GM18951 (cell line): ENCODE measurements around the gene HTATIP2.

Source experiments
- POLR2A ChIP-seq: IDR thresholded peaks from 4 replicates; pipeline ENCODE4 v1.6.1; 2011; ENCODE audit warnings: mild to moderate bottlenecking; ENCODE audit not compliant: insufficient read length, insufficient read depth; ENCODE audit errors: extremely low read depth
- in situ Hi-C: fragments of 300-500 bp; cut with MboI; formaldehyde crosslinking; loops from one replicate; pipeline ENCODE4 v1.12.0; 2022; ENCODE audit warnings: low sequenced_read_pairs, mixed read lengths, inconsistent platforms; ENCODE audit not compliant: unreplicated experiment

The HTATIP2 gene

DNA sequence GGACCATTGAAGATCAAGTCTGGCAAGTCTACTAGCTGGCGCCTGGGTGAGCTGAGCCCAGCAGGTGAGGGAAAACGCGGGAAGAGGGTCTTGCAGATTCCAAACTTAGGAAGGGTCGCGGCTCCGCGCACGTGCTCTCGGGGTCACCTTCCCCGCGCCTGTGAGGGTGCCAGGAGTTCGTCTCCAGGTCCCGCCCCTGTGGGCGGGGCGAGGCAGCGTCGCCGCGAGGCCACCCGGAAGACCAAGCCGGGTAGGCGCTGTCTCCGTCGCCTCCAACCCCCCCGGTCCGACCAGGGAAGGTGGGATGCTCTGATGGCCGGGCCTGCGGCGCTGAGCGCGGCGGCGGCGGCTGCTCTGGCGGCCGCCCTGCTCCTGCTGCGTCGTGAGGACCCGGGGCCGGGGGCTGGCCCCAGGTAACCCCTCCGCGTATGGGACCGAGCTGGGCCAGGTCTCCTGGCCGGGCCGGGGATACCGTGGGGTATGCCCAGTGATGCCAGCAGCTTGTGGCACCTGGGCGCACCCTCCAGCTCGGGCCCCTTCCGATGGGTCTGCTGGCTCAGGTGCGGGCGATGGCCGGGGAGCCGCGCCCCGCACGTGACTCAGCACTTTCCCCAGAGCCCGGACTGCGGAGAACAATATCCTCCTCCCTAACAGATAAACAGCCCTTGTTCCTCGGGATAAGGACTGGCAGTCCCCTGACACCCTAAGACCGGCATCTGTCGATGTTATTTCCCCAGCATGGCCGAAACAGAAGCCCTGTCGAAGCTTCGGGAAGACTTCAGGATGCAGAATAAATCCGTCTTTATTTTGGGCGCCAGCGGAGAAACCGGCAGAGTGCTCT is at the start of gene HTATIP2:
Gene HTATIP2 (plus strand): TSS at position 215 of the 841 bp plus-strand sequence. CDS start 524 bp downstream, at position 739.
- in situ Hi-C loops, result no loop called here
- peak; percentile 84 for TF ChIP-seq POLR2A

DNA sequence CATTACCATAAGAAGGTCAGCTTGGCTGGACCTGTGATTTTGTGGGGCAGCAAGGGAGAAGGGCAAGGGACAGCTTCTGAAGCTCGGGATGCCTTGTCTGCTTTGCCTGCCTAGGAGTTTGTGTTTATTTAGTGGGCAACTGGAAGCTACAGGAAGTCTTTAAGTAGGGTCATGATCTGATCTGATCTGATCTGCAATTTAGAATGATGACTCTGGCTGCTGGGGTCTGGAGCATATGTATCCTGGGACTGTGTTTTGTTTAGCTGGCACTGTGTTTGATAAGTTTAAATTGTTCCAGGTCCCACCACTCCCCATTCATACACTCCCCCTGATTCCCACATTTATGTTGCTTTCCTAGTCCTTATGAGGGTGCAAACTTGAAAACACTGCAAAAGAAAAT is 47.7 kb upstream of the HTATIP2 start:
- no peak for TF ChIP-seq POLR2A
- in situ Hi-C loops, result no loop called here

DNA sequence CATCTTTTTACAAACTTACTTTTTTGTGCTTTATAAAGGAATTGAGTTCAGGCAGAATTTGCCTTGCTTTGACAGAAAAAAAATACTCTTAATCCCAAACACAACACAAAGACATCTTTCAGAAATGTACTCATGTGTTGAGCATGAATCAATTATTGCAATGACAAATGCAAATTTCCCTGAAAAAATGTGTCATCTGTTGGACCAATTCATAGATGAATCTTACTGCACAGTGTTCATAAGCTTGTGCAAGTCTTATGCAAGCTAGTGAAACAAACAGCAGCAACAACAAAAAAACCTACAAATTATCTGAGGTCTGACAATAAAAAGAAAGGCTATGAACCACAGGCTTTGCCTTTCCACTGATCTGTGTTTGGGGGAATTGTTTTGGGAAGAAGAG is 42.3 kb upstream of the HTATIP2 start:
- in situ Hi-C loops, result no loop called here
- TF ChIP-seq POLR2A, result no peak

DNA sequence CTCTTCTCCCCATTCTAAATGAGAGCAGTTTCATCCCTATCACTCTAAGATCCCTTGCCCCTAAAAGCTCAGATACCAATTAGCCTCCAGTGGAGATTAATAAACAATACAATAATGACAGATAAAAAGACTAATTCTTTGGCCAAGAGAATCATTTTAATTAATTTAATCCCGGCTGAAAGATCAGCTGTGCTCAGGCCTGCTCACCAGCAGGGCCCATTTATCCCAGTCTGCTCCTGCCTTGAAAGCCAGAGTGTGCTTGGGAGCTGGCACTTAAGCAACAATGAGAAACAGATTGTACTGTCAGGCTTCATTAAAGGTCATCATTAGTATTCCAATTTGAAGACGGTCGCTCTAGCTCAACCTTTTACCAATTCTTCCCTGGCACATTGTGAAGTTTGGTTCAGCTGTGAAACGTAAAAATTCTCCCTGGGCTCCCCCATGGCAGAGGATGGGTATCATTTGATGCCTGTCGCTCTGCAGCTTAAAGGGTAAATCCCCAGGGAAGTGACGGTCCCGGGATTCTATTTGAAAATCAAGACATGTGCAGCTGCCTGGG is 36.1 kb upstream of the HTATIP2 start:
- no peak for TF ChIP-seq POLR2A
- in situ Hi-C loops, result loop anchor here (25.0 kb wide), 1 partner anchor 390 kb away; no protein-coding TSS in a partner anchor

DNA sequence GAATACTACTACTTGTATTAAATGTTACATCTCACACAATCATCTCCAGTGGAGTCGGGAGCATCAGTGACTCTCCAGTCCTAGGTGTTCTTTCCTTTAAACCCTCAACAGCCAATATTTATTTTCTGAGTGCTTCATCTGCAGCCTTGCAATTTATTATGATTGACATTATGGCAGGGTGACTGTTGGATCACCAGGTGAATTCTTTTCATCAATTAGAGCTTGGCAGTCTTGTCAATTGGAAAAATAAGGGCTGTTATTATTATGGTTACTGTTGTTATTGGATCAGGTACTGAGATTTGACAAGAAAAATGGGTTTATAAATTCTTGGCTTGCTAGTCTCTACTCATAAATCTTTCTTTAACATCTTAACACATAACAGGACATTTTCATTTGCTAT is 27.5 kb upstream of the HTATIP2 start:
- in situ Hi-C loops, result loop anchor here (5.0 to 25.0 kb wide), 2 partner anchors 209 to 399 kb away; no protein-coding TSS in a partner anchor
- no peak for TF ChIP-seq POLR2A

DNA sequence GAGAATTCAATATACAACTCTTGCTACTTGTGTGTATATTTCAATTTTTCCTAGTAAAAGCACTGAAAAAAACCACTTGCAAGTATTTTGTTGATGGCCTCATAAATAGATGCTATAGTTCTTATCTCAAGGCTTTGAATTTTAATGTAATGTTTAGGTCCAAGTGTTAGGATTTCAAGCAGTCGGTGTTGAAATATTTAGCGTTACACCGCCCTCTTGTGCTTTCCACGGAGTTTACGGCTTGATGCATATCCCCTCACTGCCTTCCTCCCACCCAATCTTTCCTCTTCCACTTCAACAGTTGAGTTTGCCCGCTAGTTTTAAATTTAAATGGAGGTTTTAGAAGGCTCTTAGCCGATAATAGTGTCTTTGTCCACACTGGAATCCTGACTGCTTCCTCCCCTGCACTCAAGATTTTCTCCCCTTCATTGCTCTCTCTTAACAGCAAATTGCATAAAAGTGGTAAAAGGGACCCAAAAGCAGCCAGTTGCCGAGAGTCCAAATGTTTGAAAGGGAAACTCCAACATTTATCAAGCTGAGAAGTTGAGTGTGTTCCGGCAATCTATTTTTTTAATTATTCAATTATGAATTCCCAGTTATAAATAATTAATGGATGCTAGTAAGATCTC is 25.9 kb upstream of the HTATIP2 start:
- TF ChIP-seq POLR2A, result no peak
- in situ Hi-C loops, result loop anchor here (5.0 to 25.0 kb wide), 2 partner anchors 210 to 400 kb away; no protein-coding TSS in a partner anchor

DNA sequence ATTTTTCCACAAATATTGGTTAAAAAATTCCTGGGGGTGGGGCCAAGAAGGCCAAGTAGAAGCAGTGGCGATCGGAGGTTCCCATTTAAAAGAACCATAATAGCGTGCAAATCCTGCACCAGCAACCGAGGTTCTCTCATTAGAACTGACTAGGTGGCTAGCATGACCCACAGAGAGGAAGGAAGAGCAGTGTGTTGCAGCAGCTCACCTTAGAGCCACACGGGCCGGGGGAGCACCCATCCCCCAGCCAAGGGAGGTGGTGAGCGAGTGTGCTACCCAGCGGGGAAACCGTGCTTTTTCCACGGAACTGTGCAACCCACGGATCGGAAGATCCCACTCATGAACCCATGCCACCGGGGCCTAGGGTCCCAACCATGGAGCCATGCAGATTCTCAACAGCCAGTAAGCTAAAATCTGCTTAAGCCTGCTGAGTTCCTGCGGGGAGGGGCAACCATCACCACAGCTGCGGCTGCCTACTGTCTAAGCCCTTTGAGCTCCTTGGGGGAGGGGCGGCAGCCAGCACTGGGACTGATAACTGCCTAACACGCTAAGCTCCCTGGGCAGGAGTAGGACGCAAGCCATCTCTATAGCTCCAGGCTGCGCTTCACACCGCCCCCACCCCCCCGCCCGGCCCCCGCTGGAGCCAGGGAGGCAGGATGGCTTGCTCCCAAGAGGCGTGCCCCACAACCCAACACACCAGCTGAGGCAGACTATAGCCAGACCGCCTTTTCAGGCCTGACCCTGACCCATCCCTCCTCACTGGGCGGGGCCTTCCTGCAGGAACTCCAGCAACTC is 21.0 kb upstream of the HTATIP2 start:
- no peak for TF ChIP-seq POLR2A
- in situ Hi-C loops, result loop anchor here (25.0 kb wide), 1 partner anchor 405 kb away; no protein-coding TSS in a partner anchor

DNA sequence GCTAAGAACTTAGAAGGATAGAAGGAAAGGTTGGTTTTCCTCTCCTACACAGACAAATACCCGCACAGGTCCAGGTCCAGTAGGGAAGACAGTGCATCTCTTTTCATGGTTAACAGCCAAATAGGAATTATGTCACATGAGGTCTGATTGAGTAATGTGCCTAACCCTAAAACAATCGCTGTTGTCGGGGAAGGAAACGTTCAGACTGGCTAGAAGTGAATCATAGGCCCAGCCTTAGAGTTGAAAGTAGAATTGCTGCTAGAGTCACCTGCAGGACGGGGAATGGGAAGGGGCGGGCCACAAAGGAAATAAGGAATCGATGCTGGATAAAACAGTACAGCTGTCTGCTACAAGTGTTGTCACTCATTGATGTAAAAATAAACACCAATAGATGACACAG is 12.4 kb upstream of the HTATIP2 start:
- no peak for TF ChIP-seq POLR2A
- in situ Hi-C loops, result no loop called here

DNA sequence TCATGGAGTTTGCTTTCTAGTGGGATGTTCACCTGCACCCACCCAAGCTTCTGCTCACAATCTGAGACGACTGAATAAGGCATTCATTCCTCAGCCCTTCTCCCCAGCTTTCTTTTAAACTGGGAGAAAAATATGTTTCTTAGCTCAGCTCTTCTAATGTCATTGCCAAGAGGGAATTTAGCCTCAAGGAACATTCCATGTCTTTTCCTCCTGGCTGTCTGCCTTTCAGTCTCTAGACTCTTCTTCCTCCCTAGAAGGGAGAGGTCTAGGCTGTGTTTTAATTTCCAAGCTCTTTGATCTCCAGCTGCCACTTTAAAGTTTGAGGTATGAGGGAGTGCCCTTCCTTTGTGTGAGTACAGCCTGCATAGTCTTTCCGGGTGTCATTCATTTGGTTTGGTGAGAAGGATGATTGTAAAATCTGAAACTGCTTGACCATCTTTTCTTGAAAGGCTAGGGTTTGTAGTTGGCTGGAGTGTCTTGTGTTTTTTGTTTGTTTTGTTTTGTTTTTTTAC is 11.7 kb upstream of the HTATIP2 start:
- in situ Hi-C loops, result no loop called here

DNA sequence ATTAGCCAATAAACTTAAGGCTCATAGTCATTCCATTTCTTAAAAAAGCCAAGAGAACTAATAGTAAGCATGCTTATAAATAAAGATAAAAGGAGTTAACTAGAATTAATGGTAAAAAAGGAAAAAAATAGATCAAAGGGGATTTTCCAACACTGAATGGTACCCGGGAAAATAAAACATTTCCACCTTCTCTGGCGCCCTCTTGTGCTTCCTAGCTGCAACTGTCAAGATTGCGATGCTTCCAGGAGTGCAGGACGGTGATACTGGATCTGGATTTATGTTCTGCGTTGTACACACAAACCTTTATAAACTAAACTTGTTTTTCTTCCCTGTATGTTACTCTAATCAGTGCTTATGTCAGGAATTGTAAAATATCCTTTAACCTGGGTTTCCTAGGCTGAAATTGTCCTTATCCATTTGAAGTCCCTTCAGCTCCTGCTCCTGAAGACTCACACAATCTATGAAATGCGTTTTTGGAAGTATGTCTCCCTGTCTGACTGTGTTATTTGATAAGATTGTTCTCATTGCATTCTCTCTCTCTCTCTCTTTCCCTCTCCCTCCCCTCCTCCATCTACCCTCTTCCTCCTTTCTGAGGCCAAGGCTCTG is 9.6 kb upstream of the HTATIP2 start:
- in situ Hi-C loops, result no loop called here

More for the DNA sequence above, 11.7 kb upstream of the HTATIP2 start:
- TF ChIP-seq POLR2A, result no peak

DNA sequence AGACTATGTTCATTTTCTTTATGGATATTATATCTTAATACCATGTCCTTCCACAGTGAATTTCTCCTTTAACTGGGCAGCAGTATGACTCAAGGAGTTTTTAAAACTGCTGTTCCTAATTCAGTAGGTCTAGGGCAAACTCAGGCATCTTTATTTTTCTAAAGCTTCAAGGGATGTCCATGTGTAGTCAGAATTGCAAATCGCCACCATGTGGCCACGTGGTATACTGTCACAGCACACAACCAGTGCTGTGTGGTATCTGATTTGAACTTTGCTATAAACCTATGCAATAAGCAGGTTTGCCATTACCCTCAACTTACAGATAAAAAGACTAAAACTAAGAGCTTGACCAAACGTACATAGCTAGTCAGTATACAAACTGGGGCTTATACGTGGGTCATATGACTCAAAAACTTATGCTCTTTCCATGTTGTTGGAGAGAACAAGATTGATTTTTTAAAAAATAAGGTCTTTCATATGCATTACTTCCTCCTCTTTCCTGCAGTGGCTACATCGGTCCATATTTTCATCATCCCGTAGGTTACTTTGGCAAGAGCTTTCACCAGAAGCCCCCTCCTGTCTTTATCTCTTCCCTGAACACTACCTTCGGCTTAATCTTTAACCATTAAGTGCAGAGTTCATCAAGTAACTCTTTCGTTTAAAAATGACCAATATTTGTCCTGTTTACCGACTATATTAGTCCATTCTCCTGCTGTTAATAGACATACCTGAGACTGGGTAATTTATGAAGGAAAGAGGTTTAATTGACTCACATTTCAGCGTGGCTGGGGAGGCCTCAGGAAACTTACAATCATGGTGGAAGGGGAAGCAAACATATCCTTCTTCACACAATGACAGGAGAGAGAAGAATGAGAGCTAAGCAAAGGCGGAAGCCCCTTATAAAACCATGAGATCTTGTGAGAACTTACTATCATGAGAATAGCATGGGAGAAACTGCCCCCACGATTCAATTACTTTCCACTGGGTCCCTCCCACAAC is 8.0 kb upstream of the HTATIP2 start:
- no peak for TF ChIP-seq POLR2A
- in situ Hi-C loops, result no loop called here

More for the DNA sequence above, 9.6 kb upstream of the HTATIP2 start:
- TF ChIP-seq POLR2A, result no peak

DNA sequence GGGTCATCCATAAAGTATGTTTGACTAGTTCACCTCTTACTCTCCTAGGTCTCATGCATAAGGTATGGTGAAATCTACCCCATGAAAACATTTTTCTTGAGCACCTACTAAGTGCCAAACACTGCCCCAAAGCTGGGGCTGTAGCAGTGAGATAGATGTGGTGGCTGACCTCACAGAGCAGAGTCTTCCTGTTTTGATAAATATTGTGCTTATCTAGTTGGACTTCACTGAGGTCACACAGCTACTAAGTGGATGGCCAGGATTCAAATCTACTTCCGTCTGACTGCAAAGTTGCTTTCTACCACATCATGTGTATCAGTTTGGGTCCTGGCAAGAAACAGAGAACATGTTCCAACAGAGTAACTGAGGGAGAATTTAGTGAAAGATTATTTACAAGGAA is 6.4 kb upstream of the HTATIP2 start:
- in situ Hi-C loops, result no loop called here
- TF ChIP-seq POLR2A, result no peak
